Measurements from ENCODE around the gene MADCAM1.

MADCAM1 gene

GRCh38 chr19:482186-483041 lies 13.9 kb upstream of the MADCAM1 start:
- Histone ChIP-seq H3K4me3 (ENCODE audit: low read length) (no peak overlapping the region), H3K4me1 (ENCODE audit: insufficient read depth, low read length) (peaks cover 5% of the 10 kb centered on the region), H3K27me3 (ENCODE audit: insufficient read depth, low read length) (peaks cover 8% of the 10 kb centered on the region; the same call in 1 of the 2 replicates), H3K9ac (ENCODE audit: low read depth, low read length) (no peak overlapping the region), H3K36me3 (ENCODE audit: insufficient read depth, low read length) (no peaks in the 10 kb centered on the region), H3K9me3 (ENCODE audit: insufficient read depth, low read depth, low read length) (peaks cover 11% of the 10 kb centered on the region; the same call in 1 of the 2 replicates), H3K27ac (ENCODE audit: low read depth, low read length) (no peak overlapping the region)
- WGBS, result 55% methylated on average over 20 of the region's 20 CpGs

GRCh38 chr19:483332-484072 lies 12.8 kb upstream of the MADCAM1 start:
- H3K27me3 ChIP-seq (ENCODE audit: insufficient read depth, low read length), result peaks cover 8% of the 10 kb centered on the region; the same call in 1 of the 2 replicates
- 79% methylated on average over 21 of the region's 21 CpGs for WGBS
- peaks cover 11% of the 10 kb centered on the region; the same call in 1 of the 2 replicates for H3K9me3 ChIP-seq (ENCODE audit: insufficient read depth, low read depth, low read length)
- no peak overlapping the region for H3K4me3 ChIP-seq (ENCODE audit: low read length)
- no peaks in the 10 kb centered on the region for H3K36me3 ChIP-seq (ENCODE audit: insufficient read depth, low read length)
- H3K4me1 ChIP-seq (ENCODE audit: insufficient read depth, low read length), result peaks cover 5% of the 10 kb centered on the region
- H3K9ac ChIP-seq (ENCODE audit: low read depth, low read length), result no peak overlapping the region
- H3K27ac ChIP-seq (ENCODE audit: low read depth, low read length), result no peak overlapping the region

GRCh38 chr19:484494-484893 lies 11.8 kb upstream of the MADCAM1 start:
- 70% methylated on average over 15 of the region's 15 CpGs for WGBS
- Histone ChIP-seq H3K9me3 (ENCODE audit: insufficient read depth, low read depth, low read length) (peaks cover 11% of the 10 kb centered on the region; the same call in 1 of the 2 replicates), H3K27ac (ENCODE audit: low read depth, low read length) (no peak overlapping the region), H3K9ac (ENCODE audit: low read depth, low read length) (no peak overlapping the region), H3K4me3 (ENCODE audit: low read length) (no peak overlapping the region), H3K4me1 (ENCODE audit: insufficient read depth, low read length) (peaks cover 5% of the 10 kb centered on the region; the same call in 1 of the 2 replicates), H3K27me3 (ENCODE audit: insufficient read depth, low read length) (peaks cover 8% of the 10 kb centered on the region; the same call in 1 of the 2 replicates), H3K36me3 (ENCODE audit: insufficient read depth, low read length) (no peaks in the 10 kb centered on the region)

GRCh38 chr19:485077-485476 lies 11.2 kb upstream of the MADCAM1 start:
- Histone ChIP-seq H3K36me3 (ENCODE audit: insufficient read depth, low read length) (no peaks in the 10 kb centered on the region), H3K9ac (ENCODE audit: low read depth, low read length) (peak overlapping the region; percentile 38; the same call in 1 of the 2 replicates), H3K27me3 (ENCODE audit: insufficient read depth, low read length) (peaks cover 8% of the 10 kb centered on the region; the same call in 1 of the 2 replicates), H3K27ac (ENCODE audit: low read depth, low read length) (no peak overlapping the region), H3K9me3 (ENCODE audit: insufficient read depth, low read depth, low read length) (peaks cover 11% of the 10 kb centered on the region; the same call in 1 of the 2 replicates), H3K4me1 (ENCODE audit: insufficient read depth, low read length) (peaks cover 5% of the 10 kb centered on the region; the same call in 1 of the 2 replicates), H3K4me3 (ENCODE audit: low read length) (peak overlapping the region; percentile 18; the same call in 1 of the 2 replicates)
- WGBS, result 82% methylated on average over 22 of the region's 22 CpGs

- H3K9me3 ChIP-seq (ENCODE audit: insufficient read depth, low read depth, low read length), result peaks cover 8% of the 10 kb centered on the region; the same call in 1 of the 2 replicates
- H3K27me3 ChIP-seq (ENCODE audit: insufficient read depth, low read length), result peaks cover 8% of the 10 kb centered on the region; the same call in 1 of the 2 replicates
- 14% methylated on average over 23 of the region's 23 CpGs for WGBS
- no peaks in the 10 kb centered on the region for H3K36me3 ChIP-seq (ENCODE audit: insufficient read depth, low read length)
- peaks cover 5% of the 10 kb centered on the region; the same call in 1 of the 2 replicates for H3K4me1 ChIP-seq (ENCODE audit: insufficient read depth, low read length)
- peak overlapping the region; percentile 38 for H3K9ac ChIP-seq (ENCODE audit: low read depth, low read length)
- peak overlapping the region; percentile 23 for H3K4me3 ChIP-seq (ENCODE audit: low read length)
- H3K27ac ChIP-seq (ENCODE audit: low read depth, low read length), result peak overlapping the region; percentile 47; the same call in 1 of the 2 replicates
These were observed 10.6 kb upstream of the MADCAM1 start for GRCh38 chr19:485583-486236.

- Histone ChIP-seq H3K9ac (ENCODE audit: low read depth, low read length) (peak overlapping the region; percentile 94), H3K4me1 (ENCODE audit: insufficient read depth, low read length) (peaks cover 5% of the 10 kb centered on the region; the same call in 1 of the 2 replicates), H3K27me3 (ENCODE audit: insufficient read depth, low read length) (peaks cover 8% of the 10 kb centered on the region; the same call in 1 of the 2 replicates), H3K36me3 (ENCODE audit: insufficient read depth, low read length) (no peaks in the 10 kb centered on the region), H3K27ac (ENCODE audit: low read depth, low read length) (peak overlapping the region; percentile 90), H3K4me3 (ENCODE audit: low read length) (peak overlapping the region; percentile 94), H3K9me3 (ENCODE audit: insufficient read depth, low read depth, low read length) (no peaks in the 10 kb centered on the region)
- under 1% methylated on average over 114 of the region's 114 CpGs for WGBS
These were observed 7.5 kb upstream of the MADCAM1 start for GRCh38 chr19:488505-489417.

- Histone ChIP-seq H3K36me3 (ENCODE audit: insufficient read depth, low read length) (no peaks in the 10 kb centered on the region), H3K9ac (ENCODE audit: low read depth, low read length) (peak overlapping the region; percentile 74), H3K9me3 (ENCODE audit: insufficient read depth, low read depth, low read length) (no peaks in the 10 kb centered on the region), H3K4me1 (ENCODE audit: insufficient read depth, low read length) (peaks cover 5% of the 10 kb centered on the region; the same call in 1 of the 2 replicates), H3K4me3 (ENCODE audit: low read length) (peak overlapping the region; percentile 94), H3K27me3 (ENCODE audit: insufficient read depth, low read length) (peaks cover 8% of the 10 kb centered on the region; the same call in 1 of the 2 replicates), H3K27ac (ENCODE audit: low read depth, low read length) (peak overlapping the region; percentile 49; the same call in 1 of the 2 replicates)
- 22% methylated on average over 61 of the region's 61 CpGs for WGBS
These were observed 6.7 kb upstream of the MADCAM1 start for GRCh38 chr19:489418-490196.

- 86% methylated on average over 29 of the region's 32 CpGs for WGBS
- no peak overlapping the region for H3K27ac ChIP-seq (ENCODE audit: low read depth, low read length)
- H3K4me1 ChIP-seq (ENCODE audit: insufficient read depth, low read length), result no peaks in the 10 kb centered on the region; the same call in 1 of the 2 replicates
These were observed 5.0 kb upstream of the MADCAM1 start for GRCh38 chr19:491146-491741.

GRCh38 chr19:492091-492531 lies 4.2 kb upstream of the MADCAM1 start:
- no peaks in the 10 kb centered on the region for H3K4me1 ChIP-seq (ENCODE audit: insufficient read depth, low read length)
- no peaks in the 10 kb centered on the region for H3K9me3 ChIP-seq (ENCODE audit: insufficient read depth, low read depth, low read length)
- no peaks in the 10 kb centered on the region for H3K36me3 ChIP-seq (ENCODE audit: insufficient read depth, low read length)
- 83% methylated on average over 15 of the region's 19 CpGs for WGBS
- peaks cover 5% of the 10 kb centered on the region for H3K27me3 ChIP-seq (ENCODE audit: insufficient read depth, low read length)
- no peak overlapping the region for H3K9ac ChIP-seq (ENCODE audit: low read depth, low read length)
- no peak overlapping the region for H3K27ac ChIP-seq (ENCODE audit: low read depth, low read length)
- H3K4me3 ChIP-seq (ENCODE audit: low read length), result no peak overlapping the region

More at GRCh38 chr19:491146-491741, 5.0 kb upstream of the MADCAM1 start:
- Histone ChIP-seq H3K9me3 (ENCODE audit: insufficient read depth, low read depth, low read length) (no peaks in the 10 kb centered on the region), H3K36me3 (ENCODE audit: insufficient read depth, low read length) (no peaks in the 10 kb centered on the region), H3K27me3 (ENCODE audit: insufficient read depth, low read length) (peaks cover 3% of the 10 kb centered on the region), H3K9ac (ENCODE audit: low read depth, low read length) (no peak overlapping the region), H3K4me3 (ENCODE audit: low read length) (no peak overlapping the region)

All from HUES64 (cell line).